ENCODE results near the gene INSC. TPM values are rescaled to one million over a fixed set of nuclear protein-coding genes. Genes with fewer than 3 reads are reported as not detected.

Gene INSC
- total and polyA plus RNA-seq, 2 of the 8 experiments (the other 6 are each of a cell fraction or from before 2014, with no cell fraction given): 0.58 to 0.59 TPM

DNA sequence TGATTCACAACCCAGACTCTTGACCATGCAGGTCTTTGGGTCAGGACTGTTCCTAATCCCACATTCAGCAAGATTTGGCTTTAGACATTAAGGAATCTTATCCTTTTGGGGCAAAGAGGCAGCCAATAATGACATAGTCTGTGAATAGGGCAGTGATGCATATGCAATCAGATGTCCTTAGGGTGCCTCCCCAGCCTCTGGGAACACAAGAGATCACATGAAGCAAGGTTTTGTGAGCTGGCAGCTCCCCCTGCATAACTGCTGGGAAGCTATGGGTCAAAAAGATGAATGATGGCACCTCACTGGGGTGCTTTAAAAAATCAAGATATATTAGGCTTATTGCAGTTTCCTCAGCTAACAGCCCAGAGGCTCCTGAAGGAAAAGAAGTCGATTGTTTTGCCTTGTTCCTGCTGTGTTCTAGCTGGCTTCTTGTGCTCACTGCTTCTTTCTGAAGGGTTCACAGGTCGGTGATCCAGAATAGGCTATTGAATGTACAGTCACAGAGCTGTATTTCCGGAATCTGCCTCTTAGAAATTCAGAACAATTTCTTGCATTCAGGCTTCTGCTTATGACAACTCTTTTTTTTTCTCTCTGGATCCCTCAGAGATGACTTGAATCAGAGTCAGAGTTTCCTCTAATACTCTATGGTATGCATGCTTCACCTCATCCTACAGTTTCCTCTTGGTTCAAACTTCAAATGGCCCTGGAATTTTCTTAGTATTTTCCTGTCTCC, 31.7 kb downstream of the INSC start:
- H2AFZ ChIP-seq (ENCODE audit: low read length): no peak overlapping the region
- H3K18ac ChIP-seq (ENCODE audit: extremely low read depth, low read length): no peak overlapping the region
- no peak for DNase-seq (ENCODE audit: low read depth in 1 of 2, low spot score in 2 of 2)
- no peaks in the 10 kb centered on the region for H4K20me1 ChIP-seq (replicated peaks in 1 of 2; ENCODE audit: control insufficient read depth in 1 of 2, insufficient read depth in 2 of 2, low read length in 2 of 2)
- H3K79me2 ChIP-seq (ENCODE audit: control insufficient read depth in 1 of 2, insufficient read depth in 2 of 2, low read length in 2 of 2): no peaks in the 10 kb centered on the region
- no peaks in the 10 kb centered on the region for H3K23me2 ChIP-seq (ENCODE audit: low read depth, low read length)
- H3K27me3 ChIP-seq (replicated peaks in 1 of 4; ENCODE audit: control insufficient read depth in 3 of 4, extremely low read depth in 1 of 4, insufficient read depth in 3 of 4, low read length in 3 of 4): no peaks in the 10 kb centered on the region
- H2BK15ac ChIP-seq (ENCODE audit: low read length): no peak overlapping the region
- H4K5ac ChIP-seq (ENCODE audit: insufficient read length, low read depth, low read length): no peak overlapping the region
- no peaks in the 10 kb centered on the region for H3K79me1 ChIP-seq (ENCODE audit: low read depth, low read length)
- H4K8ac ChIP-seq (ENCODE audit: extremely low read depth, insufficient read depth, low read length): no peak overlapping the region
- no peak for FAIRE-seq
- H3K36me3 ChIP-seq (ENCODE audit: control insufficient read depth in 2 of 4, insufficient read depth in 4 of 4, low read length in 3 of 4): no peaks in the 10 kb centered on the region
- no peak overlapping the region for H4K91ac ChIP-seq (replicated peaks; ENCODE audit: insufficient read length, low read length)
- ChIA-PET POLR2A (ENCODE audit: partially characterized antibody) (no interaction called here), CTCF (ENCODE audit: partially characterized antibody) (interaction anchor here (0.9 to 9.8 kb wide), 6 partner anchors 13 to 238 kb away, joined by 3 to 107 read pairs (median 3); no protein-coding TSS in a partner anchor)
- no peak overlapping the region for H3K56ac ChIP-seq (replicated peaks; ENCODE audit: insufficient read length, low read depth, low read length)
- no peak overlapping the region for H3K4me3 ChIP-seq (ENCODE audit: extremely low read depth in 1 of 4, insufficient read depth in 2 of 4, low read depth in 3 of 4, low read length in 4 of 4)
- 89% methylated on average over 3 of the region's 3 CpGs; no CpG with 5 or more reads in 1 of the 2 experiments for WGBS, 2 experiments (ENCODE audit: extremely low coverage in 1 of 2, insufficient coverage in 1 of 2, insufficient read length in 1 of 2, insufficient replicate concordance in 2 of 2, low coverage in 1 of 2, low lambda C conversion rate in 2 of 2, missing lambda C conversion rate in 1 of 2)
- H3K4me2 ChIP-seq (ENCODE audit: insufficient read depth in 1 of 2, low read depth in 2 of 2, low read length in 2 of 2): no peak overlapping the region; a peak in 1 of 4 replicates
- no peak overlapping the region for H3K27ac ChIP-seq (ENCODE audit: low read depth, low read length)
- no peaks in the 10 kb centered on the region for H3K9me3 ChIP-seq (ENCODE audit: insufficient read depth in 2 of 2, low read depth in 1 of 2, low read length in 1 of 2)
- no peak overlapping the region for H3K23ac ChIP-seq (ENCODE audit: insufficient read length)
- peaks cover 0 to 7% (median 3%) of the 10 kb centered on the region in 4 experiments; a peak in 3 of 7 replicates for H3K4me1 ChIP-seq (replicated peaks in 1 of 4; ENCODE audit: control insufficient read depth in 3 of 4, insufficient read depth in 4 of 4, low read length in 3 of 4)
- no peak overlapping the region for H3K14ac ChIP-seq (ENCODE audit: insufficient read length)
- no peak overlapping the region for H2BK120ac ChIP-seq (replicated peaks; ENCODE audit: low read depth, low read length)
- H2BK20ac ChIP-seq (ENCODE audit: low read length): no peak overlapping the region
- H3K9ac ChIP-seq (replicated peaks in 1 of 4; ENCODE audit: extremely low read depth in 1 of 4, low read depth in 3 of 4, low read length in 3 of 4): no peak overlapping the region
- no peak overlapping the region for H2BK5ac ChIP-seq (ENCODE audit: low read depth, low read length)
- no peak overlapping the region for H3K4ac ChIP-seq (replicated peaks; ENCODE audit: insufficient read length, low read depth, low read length)
- H2BK12ac ChIP-seq (ENCODE audit: low read depth, low read length): no peak overlapping the region
- H2AK5ac ChIP-seq (ENCODE audit: low read depth, low read length): no peak overlapping the region
- TF ChIP-seq ASH2L (IDR thresholded peaks at IDR 0.05; ENCODE audit: low read length) (no peak), ATF2 (IDR thresholded peaks at IDR 0.05; ENCODE audit: low read length) (no peak), MAFK (IDR thresholded peaks at IDR 0.05; ENCODE audit: low read depth, low read length) (no peak), TBP (IDR thresholded peaks at IDR 0.05; ENCODE audit: low read depth, low read length) (no peak), RNF2 (IDR thresholded peaks at IDR 0.05; ENCODE audit: borderline replicate concordance, low read depth, low read length, missing control alignments, poor library complexity, severe bottlenecking) (no peak), CREB1 (IDR thresholded peaks at IDR 0.05) (no peak), CTBP2 (IDR thresholded peaks at IDR 0.05; ENCODE audit: borderline replicate concordance, insufficient read depth, insufficient read length, low read length) (no peak), YY1 (IDR thresholded peaks at IDR 0.05; ENCODE audit: low read depth, low read length) (no peak), GTF2F1 (IDR thresholded peaks at IDR 0.05; ENCODE audit: borderline replicate concordance, low read depth, low read length) (no peak)
- TF ChIP-seq, protein P1, sequence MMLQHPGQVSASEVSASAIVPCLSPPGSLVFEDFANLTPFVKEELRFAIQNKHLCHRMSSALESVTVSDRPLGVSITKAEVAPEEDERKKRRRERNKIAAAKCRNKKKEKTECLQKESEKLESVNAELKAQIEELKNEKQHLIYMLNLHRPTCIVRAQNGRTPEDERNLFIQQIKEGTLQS (IDR thresholded peaks at IDR 0.05; ENCODE audit: insufficient read depth, low read depth, low read length): no peak
